ENCODE measurements around the gene OTOS.

The OTOS gene

GRCh38 chr2:240155048-240155744, 14.7 kb upstream of the OTOS start:
- H3K4me3 Mint-ChIP-seq: no peak overlapping the region
- H3K36me3 Mint-ChIP-seq (ENCODE audit: low read depth): no peaks in the 10 kb centered on the region
- H3K27ac Mint-ChIP-seq: no peak overlapping the region
- peaks cover 7% of the 10 kb centered on the region for H3K9me3 Mint-ChIP-seq
- peaks cover 11% of the 10 kb centered on the region for H3K4me1 Mint-ChIP-seq
- H3K27me3 Mint-ChIP-seq (ENCODE audit: low read depth, poor library complexity): peaks cover 33% of the 10 kb centered on the region
- TF ChIP-seq, protein P1, sequence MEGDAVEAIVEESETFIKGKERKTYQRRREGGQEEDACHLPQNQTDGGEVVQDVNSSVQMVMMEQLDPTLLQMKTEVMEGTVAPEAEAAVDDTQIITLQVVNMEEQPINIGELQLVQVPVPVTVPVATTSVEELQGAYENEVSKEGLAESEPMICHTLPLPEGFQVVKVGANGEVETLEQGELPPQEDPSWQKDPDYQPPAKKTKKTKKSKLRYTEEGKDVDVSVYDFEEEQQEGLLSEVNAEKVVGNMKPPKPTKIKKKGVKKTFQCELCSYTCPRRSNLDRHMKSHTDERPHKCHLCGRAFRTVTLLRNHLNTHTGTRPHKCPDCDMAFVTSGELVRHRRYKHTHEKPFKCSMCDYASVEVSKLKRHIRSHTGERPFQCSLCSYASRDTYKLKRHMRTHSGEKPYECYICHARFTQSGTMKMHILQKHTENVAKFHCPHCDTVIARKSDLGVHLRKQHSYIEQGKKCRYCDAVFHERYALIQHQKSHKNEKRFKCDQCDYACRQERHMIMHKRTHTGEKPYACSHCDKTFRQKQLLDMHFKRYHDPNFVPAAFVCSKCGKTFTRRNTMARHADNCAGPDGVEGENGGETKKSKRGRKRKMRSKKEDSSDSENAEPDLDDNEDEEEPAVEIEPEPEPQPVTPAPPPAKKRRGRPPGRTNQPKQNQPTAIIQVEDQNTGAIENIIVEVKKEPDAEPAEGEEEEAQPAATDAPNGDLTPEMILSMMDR (IDR thresholded peaks at IDR 0.05): no peak
- DNase-seq: no peak

- Mint-ChIP-seq H3K9me3 (peaks cover 7% of the 10 kb centered on the region), H3K4me1 (peaks cover 11% of the 10 kb centered on the region), H3K4me3 (no peak overlapping the region), H3K27ac (peak overlapping the region; percentile 39), H3K36me3 (ENCODE audit: low read depth) (no peaks in the 10 kb centered on the region), H3K27me3 (ENCODE audit: low read depth, poor library complexity) (peaks cover 32% of the 10 kb centered on the region)
- TF ChIP-seq, protein P1 (IDR thresholded peaks at IDR 0.05): no peak
- no peak for DNase-seq
Observed at GRCh38 chr2:240154606-240155005, 14.1 kb upstream of the OTOS start.

GRCh38 chr2:240153418-240153817, 13.0 kb upstream of the OTOS start:
- TF ChIP-seq, protein P1 (IDR thresholded peaks at IDR 0.05): no peak
- H3K27ac Mint-ChIP-seq: no peak overlapping the region
- peaks cover 7% of the 10 kb centered on the region for H3K9me3 Mint-ChIP-seq
- H3K36me3 Mint-ChIP-seq (ENCODE audit: low read depth): no peaks in the 10 kb centered on the region
- H3K4me3 Mint-ChIP-seq: no peak overlapping the region
- peaks cover 11% of the 10 kb centered on the region for H3K4me1 Mint-ChIP-seq
- H3K27me3 Mint-ChIP-seq (ENCODE audit: low read depth, poor library complexity): peaks cover 38% of the 10 kb centered on the region
- DNase-seq: no peak

DNA sequence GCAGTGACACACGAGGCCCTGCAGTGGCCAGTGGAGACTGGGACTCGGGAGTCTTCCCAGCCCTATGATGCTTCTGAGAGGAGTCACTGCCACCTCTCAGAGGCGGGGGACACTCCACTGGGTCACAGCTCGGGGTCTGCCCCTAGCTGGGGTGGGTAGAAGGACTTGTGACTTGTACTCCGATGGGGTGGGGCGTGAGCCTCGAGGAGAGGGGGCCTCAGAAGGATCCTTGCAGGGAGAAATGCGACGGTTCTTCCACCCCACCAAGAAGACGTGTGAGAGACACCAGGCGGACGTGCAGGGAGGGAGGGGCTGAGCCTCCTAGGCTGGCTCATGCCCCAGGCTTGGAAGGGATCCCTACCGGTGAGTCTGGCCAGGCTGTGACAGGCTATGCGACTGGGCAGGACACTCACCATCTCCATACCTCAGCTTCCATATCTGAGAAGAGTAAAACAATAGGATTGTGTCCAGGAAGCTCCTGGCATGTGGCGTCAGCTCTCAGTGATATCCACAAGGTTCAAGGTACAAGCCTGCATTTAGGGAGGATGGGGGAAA, 11.1 kb upstream of the OTOS start:
- Mint-ChIP-seq H3K4me3 (no peak overlapping the region), H3K9me3 (peaks cover 7% of the 10 kb centered on the region), H3K36me3 (ENCODE audit: low read depth) (no peaks in the 10 kb centered on the region), H3K27ac (no peak overlapping the region), H3K4me1 (peaks cover 7% of the 10 kb centered on the region), H3K27me3 (ENCODE audit: low read depth, poor library complexity) (peaks cover 48% of the 10 kb centered on the region)
- DNase-seq: no peak
- TF ChIP-seq, protein P1 (IDR thresholded peaks at IDR 0.05): no peak

DNA sequence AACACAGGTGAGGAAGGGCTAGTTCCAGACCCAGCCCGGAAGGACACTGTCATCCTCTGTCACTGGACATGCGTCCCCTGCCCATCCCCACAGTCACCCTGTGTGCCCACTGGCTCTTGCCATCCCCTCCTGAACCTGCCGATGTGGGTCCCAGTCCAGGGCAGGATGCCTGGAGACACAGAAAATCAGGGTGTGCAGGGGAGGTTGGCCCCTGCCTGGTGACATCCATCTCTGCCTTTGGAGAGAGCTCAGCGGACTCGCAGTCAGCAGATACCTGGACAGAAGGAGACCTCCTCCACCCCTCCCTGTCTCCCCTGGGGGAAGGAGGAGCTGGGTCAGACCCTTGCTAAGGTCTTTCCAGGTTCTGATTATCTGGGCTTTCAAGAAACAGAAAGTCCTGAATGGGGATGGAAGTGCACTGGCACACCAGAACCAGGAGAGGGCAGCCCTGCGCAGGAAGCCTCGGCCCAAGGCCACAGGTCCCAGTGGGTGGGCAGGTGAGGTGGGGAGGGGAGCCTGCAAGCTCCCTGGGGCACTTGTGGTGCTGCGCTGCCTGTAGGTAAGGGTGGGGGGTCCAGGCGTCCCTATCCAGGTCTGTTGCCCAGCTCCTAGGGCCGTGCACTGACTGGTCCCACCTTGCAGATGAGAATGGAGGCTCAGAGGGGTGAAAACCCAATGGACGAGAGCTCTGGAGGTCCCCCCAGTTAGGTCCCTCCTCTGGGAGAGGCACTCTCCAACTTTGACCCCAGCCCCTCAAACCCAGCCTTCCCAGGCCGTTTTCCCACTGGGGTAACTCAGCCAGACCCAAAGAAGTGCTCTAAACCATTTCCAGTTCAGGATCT, 9.7 kb upstream of the OTOS start:
- Mint-ChIP-seq H3K27ac (no peak overlapping the region), H3K4me1 (no peaks in the 10 kb centered on the region), H3K27me3 (ENCODE audit: low read depth, poor library complexity) (peaks cover 51% of the 10 kb centered on the region), H3K4me3 (no peak overlapping the region), H3K9me3 (peaks cover 7% of the 10 kb centered on the region), H3K36me3 (ENCODE audit: low read depth) (no peaks in the 10 kb centered on the region)
- peak; percentile 73 for DNase-seq
- TF ChIP-seq, protein P1 (IDR thresholded peaks at IDR 0.05): peak; percentile 87
